RWPE2 (cell line): Measurements from ENCODE around the gene MCCC2.
"Not testable (repeated sequence)": the region's sequence is repeated elsewhere in the genome, so short reads cannot be mapped to it uniquely, and the experiment has no call there.

Experiments
- ATAC-seq: fragments of 200-7000 bp; cut with Tn5 transposase; 3 replicates; pipeline ENCODE4 v1.9.1; 2021; ENCODE audit warnings: low read depth
- DNase-seq: peaks from one replicate; pipeline ENCODE4 v3.0.0-alpha.2; 2020; ENCODE audit warnings: low spot score
- H3K27ac ChIP-seq: fragments of 450-650 bp; 2 replicates; pipeline ENCODE4 v1.5.1; 2017; ENCODE audit warnings: mild to moderate bottlenecking; ENCODE audit not compliant: poor library complexity, severe bottlenecking
- H3K27me3 ChIP-seq: fragments of 250-450 bp; sonication (Bioruptor Pico); 2 replicates; pipeline ENCODE4 v1.5.1; 2021; ENCODE audit warnings: mild to moderate bottlenecking, moderate library complexity; ENCODE audit not compliant: insufficient read depth, poor library complexity, severe bottlenecking
- H3K36me3 ChIP-seq: fragments of 250-450 bp; sonication (Bioruptor Pico); 2 replicates; pipeline ENCODE4 v1.5.1; 2020; ENCODE audit warnings: low read depth, mild to moderate bottlenecking, moderate library complexity
- H3K4me1 ChIP-seq: fragments of 250-450 bp; sonication (Bioruptor Pico); 2 replicates; pipeline ENCODE4 v1.5.1; 2021; ENCODE audit warnings: mild to moderate bottlenecking, moderate library complexity; ENCODE audit not compliant: insufficient read depth, poor library complexity, severe bottlenecking
- H3K4me3 ChIP-seq: fragments of 250-450 bp; sonication (Bioruptor Pico); 2 replicates; pipeline ENCODE4 v1.5.1; 2021; ENCODE audit warnings: mild to moderate bottlenecking, moderate library complexity; ENCODE audit not compliant: severe bottlenecking
- H3K9me3 ChIP-seq: fragments of 250-450 bp; sonication (Bioruptor Pico); 2 replicates; pipeline ENCODE4 v1.5.1; 2021; ENCODE audit warnings: mild to moderate bottlenecking, moderate library complexity; ENCODE audit not compliant: severe bottlenecking
- TF ChIP-seq, protein P1 (sequence below): fragments of 450-650 bp; IDR thresholded peaks from one replicate; pipeline ENCODE4 v1.5.1; 2017; ENCODE audit warnings: mild to moderate bottlenecking, moderate library complexity; ENCODE audit not compliant: poor library complexity, severe bottlenecking

Gene MCCC2

DNA sequence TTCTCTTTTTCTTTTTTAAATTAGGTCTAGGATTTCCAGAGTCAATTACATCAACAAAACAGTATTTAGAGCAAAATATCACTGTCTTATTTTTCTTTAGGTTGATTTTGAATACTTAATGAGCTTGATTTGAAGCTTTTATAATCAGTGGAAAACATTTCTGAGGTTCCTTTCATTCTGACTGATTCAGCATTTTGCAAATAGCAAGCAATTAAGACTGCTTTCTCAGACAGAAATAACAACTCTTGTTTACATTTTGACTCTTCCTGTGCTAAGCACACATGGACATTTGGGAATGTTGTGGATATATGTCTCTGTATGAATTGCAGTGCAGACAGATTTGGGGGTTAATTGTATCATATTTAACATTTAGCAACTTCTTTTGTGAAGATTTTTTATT lies 22.2 kb upstream of the MCCC2 start:
- H3K36me3 ChIP-seq, result peaks cover 73% of the 10 kb centered on the region
- H3K4me1 ChIP-seq, result no peaks in the 10 kb centered on the region
- no peaks in the 10 kb centered on the region for H3K9me3 ChIP-seq
- DNase-seq (no peak), ATAC-seq (no peak)
- TF ChIP-seq, protein P1, sequence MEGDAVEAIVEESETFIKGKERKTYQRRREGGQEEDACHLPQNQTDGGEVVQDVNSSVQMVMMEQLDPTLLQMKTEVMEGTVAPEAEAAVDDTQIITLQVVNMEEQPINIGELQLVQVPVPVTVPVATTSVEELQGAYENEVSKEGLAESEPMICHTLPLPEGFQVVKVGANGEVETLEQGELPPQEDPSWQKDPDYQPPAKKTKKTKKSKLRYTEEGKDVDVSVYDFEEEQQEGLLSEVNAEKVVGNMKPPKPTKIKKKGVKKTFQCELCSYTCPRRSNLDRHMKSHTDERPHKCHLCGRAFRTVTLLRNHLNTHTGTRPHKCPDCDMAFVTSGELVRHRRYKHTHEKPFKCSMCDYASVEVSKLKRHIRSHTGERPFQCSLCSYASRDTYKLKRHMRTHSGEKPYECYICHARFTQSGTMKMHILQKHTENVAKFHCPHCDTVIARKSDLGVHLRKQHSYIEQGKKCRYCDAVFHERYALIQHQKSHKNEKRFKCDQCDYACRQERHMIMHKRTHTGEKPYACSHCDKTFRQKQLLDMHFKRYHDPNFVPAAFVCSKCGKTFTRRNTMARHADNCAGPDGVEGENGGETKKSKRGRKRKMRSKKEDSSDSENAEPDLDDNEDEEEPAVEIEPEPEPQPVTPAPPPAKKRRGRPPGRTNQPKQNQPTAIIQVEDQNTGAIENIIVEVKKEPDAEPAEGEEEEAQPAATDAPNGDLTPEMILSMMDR, result no peak
- no peak overlapping the region for H3K27ac ChIP-seq
- H3K4me3 ChIP-seq, result no peak overlapping the region
- no peaks in the 10 kb centered on the region for H3K27me3 ChIP-seq

DNA sequence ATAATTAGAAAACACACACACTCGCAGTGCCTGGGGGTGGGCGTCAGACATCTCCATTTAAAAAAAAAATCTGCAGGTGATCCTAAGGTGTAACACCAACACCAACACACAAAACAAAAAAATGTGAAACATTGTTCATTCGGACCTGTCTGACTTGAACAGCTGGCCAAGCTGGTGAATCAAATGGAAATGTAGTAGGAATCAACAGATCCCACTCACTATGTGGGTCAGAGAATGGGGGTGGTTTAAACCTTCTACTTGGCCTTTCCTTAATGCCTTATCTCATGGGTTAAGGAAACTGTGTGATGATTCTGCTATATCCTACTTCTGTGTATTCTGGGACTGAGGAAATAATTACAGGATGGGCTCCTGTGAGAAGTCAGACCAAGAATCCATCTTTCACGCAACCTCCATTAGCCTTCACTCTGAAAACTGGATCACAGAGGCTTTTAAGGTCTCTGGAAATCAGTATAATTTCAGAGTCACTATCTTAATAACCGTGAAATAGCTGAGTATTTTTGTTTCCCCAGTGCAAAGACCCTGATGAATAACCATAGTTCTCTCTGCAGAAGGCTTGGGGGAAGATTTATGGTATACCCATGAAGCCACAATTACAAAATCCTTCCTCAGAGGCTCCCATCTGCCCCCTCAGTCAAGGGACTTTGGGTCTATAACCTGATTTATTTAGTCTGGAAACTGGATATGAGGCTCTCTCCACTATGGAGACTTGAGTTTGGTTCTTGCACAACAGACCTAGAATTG lies 17.2 kb upstream of the MCCC2 start:
- Histone ChIP-seq H3K4me1 (no peaks in the 10 kb centered on the region), H3K4me3 (no peak overlapping the region), H3K36me3 (peaks cover 26% of the 10 kb centered on the region), H3K27me3 (no peaks in the 10 kb centered on the region), H3K27ac (no peak overlapping the region), H3K9me3 (no peaks in the 10 kb centered on the region)
- TF ChIP-seq, protein P1, result no peak
- DNase-seq (no peak), ATAC-seq (peak; percentile 16; the same call in 1 of the 3 replicates)

DNA sequence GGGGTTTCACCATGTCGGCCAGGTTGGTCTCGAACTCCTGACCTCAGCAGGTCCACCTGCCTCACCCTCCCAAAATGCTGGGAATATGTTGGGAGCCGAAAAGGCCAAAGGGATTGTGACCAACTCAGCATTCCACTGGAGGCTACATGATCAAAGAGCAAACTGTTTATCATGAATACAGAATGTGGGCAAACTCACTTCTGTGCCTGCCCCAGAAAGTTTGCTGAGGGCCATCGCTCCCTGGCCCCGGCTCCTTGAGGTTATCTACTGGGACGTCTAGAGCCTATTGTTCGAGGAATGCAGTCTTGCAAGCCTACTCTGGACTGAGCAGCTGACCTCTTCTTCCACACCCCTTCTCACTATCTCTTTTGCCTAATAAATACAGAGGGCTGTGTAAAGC lies 15.3 kb upstream of the MCCC2 start:
- peaks cover 18% of the 10 kb centered on the region for H3K36me3 ChIP-seq
- not testable (repeated sequence) for ATAC-seq, H3K27me3 ChIP-seq, H3K27ac ChIP-seq, H3K4me3 ChIP-seq, DNase-seq, H3K9me3 ChIP-seq, H3K4me1 ChIP-seq

DNA sequence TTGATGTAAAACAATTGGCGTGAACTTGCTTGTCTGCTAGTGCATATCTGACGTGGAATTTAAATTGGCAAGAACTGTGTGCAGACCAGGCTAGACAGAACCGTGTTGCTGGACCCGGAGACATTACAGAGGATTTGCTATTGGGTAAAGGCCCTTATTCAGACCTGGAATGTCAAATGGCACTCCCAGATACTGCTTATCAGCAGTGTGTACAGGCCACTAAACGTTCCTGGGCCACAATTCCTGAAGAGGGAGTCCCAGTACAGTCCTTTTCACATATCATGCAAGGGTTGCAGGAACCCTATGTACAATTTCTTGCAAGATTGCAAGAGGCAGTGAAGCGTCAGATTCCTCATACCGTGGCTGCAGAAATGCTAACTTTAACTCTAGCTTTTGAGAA lies 13.5 kb upstream of the MCCC2 start:
- H3K27me3 ChIP-seq, result no peaks in the 10 kb centered on the region
- H3K9me3 ChIP-seq, result no peaks in the 10 kb centered on the region
- ATAC-seq (peak; percentile 15; the same call in 1 of the 3 replicates), DNase-seq (no peak)
- H3K27ac ChIP-seq, result no peak overlapping the region
- TF ChIP-seq, protein P1, result no peak
- no peaks in the 10 kb centered on the region for H3K4me1 ChIP-seq
- no peak overlapping the region for H3K4me3 ChIP-seq
- no peaks in the 10 kb centered on the region for H3K36me3 ChIP-seq

DNA sequence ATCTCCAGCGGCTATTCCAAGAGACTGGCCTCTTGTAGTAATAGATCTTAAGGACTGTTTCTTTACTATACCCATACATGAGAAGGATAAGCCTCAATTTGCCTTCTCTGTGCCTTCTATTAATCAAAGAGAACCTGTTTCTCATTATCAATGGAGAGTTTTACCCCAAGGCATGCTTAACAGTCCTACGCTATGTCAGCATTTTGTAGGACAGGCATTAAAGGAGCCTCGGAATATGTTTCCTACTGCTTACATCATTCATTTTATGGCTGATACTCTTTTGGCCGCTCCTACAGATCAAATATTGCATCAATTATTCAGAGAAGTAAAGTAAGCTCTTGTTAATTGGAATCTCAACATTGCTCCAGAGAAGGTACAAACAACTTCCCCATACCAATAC lies 11.6 kb upstream of the MCCC2 start:
- not testable (repeated sequence) for H3K27ac ChIP-seq, H3K27me3 ChIP-seq, H3K4me1 ChIP-seq, H3K9me3 ChIP-seq, H3K4me3 ChIP-seq, H3K36me3 ChIP-seq, DNase-seq, ATAC-seq

DNA sequence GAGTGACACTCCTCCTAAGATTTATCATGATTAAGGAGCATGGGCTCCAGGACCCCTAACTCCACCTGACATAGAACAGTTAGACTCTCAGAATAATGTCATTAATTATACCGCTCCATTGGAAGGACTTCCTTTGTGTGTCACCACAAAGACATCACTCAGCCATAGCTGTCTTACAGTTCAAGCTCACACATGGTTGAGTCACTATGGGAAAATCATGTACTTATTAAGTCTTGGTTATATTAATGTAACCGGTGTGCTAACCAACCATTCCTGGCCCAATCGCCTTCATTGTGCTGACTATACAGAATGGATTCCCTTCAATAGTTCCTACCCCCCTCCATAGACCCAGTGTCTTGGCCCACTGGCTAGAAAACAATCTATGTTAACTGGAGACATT lies 10.9 kb upstream of the MCCC2 start:
- Histone ChIP-seq H3K4me3 (no peak overlapping the region), H3K9me3 (no peaks in the 10 kb centered on the region), H3K27me3 (no peaks in the 10 kb centered on the region), H3K27ac (no peak overlapping the region), H3K36me3 (no peaks in the 10 kb centered on the region), H3K4me1 (no peaks in the 10 kb centered on the region)
- no peak for ATAC-seq
- TF ChIP-seq, protein P1, result no peak
- DNase-seq, result no peak

DNA sequence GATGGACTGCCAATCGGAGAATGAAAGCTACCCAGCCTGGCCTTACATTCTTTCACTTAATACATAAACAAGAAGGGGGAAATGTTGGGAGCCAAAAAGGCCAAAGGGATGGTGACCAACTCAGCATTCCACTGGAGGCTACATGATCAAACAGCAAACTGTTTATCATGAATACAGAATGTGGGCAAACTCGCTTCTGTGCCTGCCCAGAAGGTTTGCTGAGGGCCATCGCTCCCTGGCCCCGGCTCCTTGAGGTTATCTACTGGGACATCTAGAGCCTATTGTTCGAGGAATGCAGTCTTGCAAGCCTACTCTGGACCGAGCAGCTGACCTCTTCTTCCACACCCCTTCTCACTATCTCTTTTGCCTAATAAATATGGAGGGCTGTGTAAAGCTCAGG lies 9.3 kb upstream of the MCCC2 start:
- not testable (repeated sequence) for H3K27ac ChIP-seq, ATAC-seq, H3K36me3 ChIP-seq, H3K9me3 ChIP-seq, H3K4me1 ChIP-seq, DNase-seq, H3K4me3 ChIP-seq, H3K27me3 ChIP-seq
